Adrenal gland (tissue), 5 donors: ENCODE results near the gene DCN.

Experiments used
- POLR2A ChIP-seq, 2 donors: fragments of 450-650 bp; IDR thresholded peaks; one replicate each; pipeline ENCODE4 v1.6.1; 2017; ENCODE audit warnings: antibody characterized with exemption in 2 of 2, mild to moderate bottlenecking in 2 of 2, moderate library complexity in 1 of 2
- TF ChIP-seq, protein P1 (sequence below), 6 experiments: fragments of 450-650 bp in 4 of 6; fragments of 200-600 bp in 2 of 6; sonication (generic) in 1 of 6; IDR thresholded peaks; 1 replicate in 5 of 6; 2 replicates in 1 of 6; pipeline versions ENCODE4 v1.5.1 to v1.8.0; 2016 to 2021; ENCODE audit warnings: antibody characterized with exemption in 6 of 6, mild to moderate bottlenecking in 2 of 6, moderate library complexity in 1 of 6
- donor health status: DM: no; HTN: no; CAD: no.

DNA sequence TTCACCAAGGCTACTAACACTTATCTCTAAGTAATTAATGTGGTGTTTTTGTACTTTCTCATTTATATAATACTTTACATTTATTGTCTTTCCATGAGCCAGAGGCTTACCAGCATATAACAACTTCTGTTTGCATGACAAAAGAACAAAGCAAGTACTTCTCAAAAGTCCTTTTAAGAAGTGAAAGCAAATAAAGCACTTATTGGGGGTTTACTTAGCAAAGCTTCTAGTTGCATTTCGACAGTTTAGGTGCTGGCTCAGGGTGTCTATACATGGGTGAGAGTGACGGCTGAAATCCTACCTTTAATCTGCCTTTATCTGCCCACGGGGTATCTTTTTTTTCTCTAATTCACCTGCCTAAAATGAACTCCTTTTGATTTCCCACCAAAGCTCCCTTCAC is 21.0 kb upstream of the DCN start:
- TF ChIP-seq, protein P1, sequence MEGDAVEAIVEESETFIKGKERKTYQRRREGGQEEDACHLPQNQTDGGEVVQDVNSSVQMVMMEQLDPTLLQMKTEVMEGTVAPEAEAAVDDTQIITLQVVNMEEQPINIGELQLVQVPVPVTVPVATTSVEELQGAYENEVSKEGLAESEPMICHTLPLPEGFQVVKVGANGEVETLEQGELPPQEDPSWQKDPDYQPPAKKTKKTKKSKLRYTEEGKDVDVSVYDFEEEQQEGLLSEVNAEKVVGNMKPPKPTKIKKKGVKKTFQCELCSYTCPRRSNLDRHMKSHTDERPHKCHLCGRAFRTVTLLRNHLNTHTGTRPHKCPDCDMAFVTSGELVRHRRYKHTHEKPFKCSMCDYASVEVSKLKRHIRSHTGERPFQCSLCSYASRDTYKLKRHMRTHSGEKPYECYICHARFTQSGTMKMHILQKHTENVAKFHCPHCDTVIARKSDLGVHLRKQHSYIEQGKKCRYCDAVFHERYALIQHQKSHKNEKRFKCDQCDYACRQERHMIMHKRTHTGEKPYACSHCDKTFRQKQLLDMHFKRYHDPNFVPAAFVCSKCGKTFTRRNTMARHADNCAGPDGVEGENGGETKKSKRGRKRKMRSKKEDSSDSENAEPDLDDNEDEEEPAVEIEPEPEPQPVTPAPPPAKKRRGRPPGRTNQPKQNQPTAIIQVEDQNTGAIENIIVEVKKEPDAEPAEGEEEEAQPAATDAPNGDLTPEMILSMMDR (IDR thresholded peaks at IDR 0.05): no peak
- no peak for TF ChIP-seq POLR2A (IDR thresholded peaks at IDR 0.05)
